GM12873 (cell line): Measurements from ENCODE around the gene SNTG2.

Experiments used
- TF ChIP-seq, protein P1 (sequence below): IDR thresholded peaks from 2 replicates; pipeline ENCODE4 v1.5.1; 2012; ENCODE audit warnings: low read depth, mild to moderate bottlenecking, moderate library complexity, low read length, control low read depth; ENCODE audit not compliant: insufficient read depth; ENCODE audit errors: missing control alignments

Gene SNTG2

DNA sequence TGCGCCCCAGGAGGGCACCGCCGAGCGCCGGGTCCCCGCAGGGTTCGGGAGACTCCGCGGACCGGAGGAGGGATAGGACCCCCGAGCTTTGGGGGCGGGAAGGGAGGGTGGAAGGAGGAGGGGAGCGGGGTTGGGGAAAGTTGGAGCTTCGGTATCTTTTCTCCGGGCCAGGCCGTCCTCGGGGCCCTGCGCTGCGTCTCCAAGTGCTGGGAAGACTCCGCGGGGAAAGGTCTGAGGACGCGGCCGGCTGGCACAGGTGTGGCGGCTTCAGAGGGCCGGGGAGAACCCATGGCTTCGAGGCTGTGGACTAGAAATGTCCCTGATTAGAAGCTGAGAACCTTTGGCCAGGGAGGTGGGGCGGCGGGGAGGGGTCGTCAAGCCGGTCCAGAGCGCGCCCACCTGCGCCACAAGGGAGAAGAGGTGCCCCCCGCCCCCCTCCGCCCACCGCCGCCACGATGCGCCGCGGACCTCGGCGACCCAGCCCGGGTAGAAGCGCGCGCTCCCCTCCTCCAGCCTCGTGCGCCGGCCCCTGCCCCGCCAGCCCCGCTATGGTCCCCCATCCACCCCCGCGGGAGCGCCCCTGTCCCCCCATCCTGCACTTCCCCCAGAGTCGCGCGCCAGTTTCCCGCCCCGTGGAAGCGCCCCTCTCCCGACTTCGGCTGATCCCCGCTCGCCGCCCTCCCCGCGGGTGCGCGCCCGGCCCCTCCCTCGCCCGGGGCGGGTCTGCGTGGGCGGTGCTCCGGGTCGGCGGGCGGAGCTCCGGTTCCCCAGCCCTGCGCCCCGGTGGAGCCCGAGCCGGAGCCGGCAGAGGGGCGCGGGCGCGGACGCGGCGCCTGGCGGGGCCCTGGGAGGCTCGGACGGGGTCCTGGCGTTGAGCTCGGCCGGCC, at the start of gene SNTG2:
TSS of gene SNTG2 (plus strand) at position 770 of the 887 bp plus-strand sequence. CDS start 148 bp downstream, outside the sequence.
- TF ChIP-seq, protein P1, sequence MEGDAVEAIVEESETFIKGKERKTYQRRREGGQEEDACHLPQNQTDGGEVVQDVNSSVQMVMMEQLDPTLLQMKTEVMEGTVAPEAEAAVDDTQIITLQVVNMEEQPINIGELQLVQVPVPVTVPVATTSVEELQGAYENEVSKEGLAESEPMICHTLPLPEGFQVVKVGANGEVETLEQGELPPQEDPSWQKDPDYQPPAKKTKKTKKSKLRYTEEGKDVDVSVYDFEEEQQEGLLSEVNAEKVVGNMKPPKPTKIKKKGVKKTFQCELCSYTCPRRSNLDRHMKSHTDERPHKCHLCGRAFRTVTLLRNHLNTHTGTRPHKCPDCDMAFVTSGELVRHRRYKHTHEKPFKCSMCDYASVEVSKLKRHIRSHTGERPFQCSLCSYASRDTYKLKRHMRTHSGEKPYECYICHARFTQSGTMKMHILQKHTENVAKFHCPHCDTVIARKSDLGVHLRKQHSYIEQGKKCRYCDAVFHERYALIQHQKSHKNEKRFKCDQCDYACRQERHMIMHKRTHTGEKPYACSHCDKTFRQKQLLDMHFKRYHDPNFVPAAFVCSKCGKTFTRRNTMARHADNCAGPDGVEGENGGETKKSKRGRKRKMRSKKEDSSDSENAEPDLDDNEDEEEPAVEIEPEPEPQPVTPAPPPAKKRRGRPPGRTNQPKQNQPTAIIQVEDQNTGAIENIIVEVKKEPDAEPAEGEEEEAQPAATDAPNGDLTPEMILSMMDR: no peak

DNA sequence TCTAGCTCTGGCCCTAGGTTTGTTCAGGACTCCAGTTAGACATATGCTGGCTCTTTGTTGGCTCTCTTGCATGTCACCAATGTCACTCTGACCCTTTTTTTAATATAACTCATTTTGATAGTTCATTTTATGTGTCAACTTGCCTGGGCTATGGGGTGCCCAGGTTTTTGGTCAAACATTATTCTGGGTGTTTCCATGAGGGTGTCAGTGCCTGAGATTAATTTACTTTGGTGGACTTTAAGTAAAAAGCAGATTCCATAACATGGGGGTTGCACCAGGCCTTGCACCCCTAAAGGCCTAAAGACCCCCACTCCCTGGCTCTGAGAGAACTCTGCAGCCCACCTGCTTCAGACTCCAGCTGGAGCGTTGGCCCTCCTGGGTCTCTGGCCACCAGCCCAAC, 48.1 kb upstream of the SNTG2 start:
- TF ChIP-seq, protein P1: no peak

DNA sequence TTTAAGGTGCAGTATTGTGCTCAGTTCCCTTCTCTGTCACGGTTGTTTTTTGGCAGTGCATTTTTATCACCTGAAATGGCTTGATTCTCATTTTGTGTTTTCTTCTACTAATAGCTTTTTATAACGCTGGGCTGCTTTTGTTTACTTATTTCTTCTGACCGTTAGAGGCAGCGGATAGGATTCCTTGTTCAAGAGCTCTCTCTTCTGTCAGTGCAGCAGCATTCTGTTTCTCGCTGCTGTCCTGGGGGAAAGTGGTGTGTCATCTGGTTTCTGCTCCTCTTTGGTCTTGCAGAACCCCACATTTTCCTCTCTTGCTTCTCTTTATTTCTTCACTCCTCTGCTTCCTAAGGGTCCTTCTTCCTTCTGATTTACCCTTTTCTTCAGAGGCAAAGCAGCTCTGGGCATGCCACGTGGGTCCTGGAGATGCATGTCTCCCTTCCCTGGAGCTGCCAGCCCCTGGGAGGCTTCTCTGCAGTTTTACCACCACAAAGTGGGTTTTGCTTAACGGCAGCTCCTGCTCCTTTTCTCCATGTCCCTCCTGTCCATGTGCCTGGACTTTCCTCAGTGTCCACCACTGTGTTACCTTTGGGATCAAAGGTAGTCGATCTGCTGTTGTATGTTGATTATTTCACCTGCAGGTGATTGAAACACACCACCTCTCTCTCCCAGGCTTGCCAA, 47.3 kb upstream of the SNTG2 start:
- TF ChIP-seq, protein P1: no peak

DNA sequence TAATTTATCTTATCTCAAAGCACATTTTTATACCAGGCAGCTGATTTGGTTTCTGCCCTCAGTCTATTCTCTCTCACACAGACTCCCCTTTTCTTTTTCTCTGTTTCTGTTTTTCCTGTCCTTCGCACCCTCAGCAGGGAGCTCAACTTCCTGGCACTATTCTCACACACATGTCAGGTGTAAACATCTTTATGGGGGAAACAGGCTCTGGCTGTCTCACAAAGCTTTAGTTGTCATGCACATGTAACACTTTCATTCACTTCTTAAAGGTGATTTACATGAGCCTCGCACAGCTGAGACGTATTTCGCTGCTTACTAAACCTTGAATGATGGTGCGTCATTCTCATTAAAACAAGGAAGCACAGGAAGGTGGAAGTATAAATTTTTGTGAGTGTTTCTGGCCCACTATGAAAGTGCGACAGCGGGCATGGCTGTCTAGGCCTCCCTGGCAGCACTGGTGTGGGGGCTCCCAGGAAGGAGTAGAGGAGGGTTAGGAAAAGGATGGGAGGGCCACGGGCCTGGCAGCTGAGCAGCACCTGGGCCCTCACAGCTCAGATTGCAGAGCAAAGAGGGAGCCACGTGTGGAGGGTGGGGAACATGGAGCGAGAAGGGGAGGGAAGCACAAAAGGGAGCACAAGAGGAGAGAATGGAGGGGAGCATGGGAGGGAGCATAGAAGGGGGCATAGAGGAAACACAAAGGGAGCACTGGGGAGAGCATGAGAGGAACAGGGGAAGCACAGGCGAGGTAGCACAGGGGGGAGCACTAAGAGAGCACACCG, 46.2 kb upstream of the SNTG2 start:
- TF ChIP-seq, protein P1: no peak

DNA sequence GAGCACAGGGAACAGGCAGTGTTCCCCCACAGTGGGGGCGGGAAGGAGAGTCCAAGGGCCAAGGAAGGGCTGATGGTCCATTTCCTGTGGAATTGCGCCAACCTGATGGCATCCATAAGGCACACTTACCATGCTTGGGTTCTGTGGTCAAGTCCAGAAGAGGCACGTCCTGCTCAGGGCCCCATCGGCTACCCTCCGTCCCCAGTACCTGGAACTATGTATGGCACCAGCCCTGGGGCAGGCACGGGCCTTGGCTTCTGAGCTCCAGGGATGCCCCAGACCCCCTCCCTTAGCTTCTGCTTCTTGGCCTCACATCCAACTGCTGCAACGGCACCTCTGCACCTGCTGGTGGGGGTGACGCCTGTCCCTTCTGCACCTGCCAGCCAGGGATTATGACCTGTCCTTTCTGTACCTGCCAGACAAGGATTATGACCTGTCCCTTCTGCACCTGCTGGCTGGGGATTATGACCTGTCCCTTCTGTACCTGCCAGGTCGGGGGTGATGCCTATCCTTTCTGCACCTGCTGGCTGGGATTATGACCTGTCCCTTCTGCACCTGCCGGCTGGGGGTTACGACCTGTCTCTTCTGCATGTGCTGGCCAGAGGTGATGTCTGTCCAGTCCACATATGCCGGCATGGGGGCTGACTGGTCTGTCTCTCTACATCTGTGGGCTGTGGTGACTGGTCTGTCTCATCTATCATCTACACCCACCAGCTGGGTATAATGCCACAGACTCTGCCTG, 45.4 kb upstream of the SNTG2 start:
- TF ChIP-seq, protein P1: no peak

DNA sequence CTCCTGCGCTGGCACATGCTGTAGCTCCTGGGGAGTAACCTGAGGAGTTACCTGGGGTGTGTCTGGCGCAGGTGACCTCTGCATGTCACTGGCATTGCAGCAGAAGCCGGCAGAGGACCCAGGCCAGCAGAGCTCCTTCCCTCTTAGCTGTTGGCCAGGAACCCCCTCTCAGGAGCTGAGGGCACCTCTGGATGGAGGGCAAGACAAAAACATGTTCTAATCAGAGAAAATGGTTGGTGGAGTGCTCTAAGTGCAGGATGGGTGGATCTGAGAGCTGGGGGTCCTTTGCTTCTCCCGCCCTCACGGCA, 44.9 kb upstream of the SNTG2 start:
- TF ChIP-seq, protein P1: no peak
